CD14-positive monocyte (primary cell): Measurements from ENCODE around the gene PIK3R3. TPM values are rescaled to one million over a fixed set of nuclear protein-coding genes. Genes with fewer than 3 reads are reported as not detected.
A peak's percentile ranks its signal among the peaks of the same experiment; 100 is the strongest.

Experiments
- DNase-seq, 3 donors: peaks; one replicate each; pipeline ENCODE4 v3.0.0-alpha.2; 2011 to 2022
- H2AFZ ChIP-seq: 2 replicates; pipeline ENCODE4 v1.6.0; 2012; ENCODE audit warnings: mild to moderate bottlenecking, low read depth, low read length, inconsistent platforms; ENCODE audit not compliant: insufficient read depth, poor library complexity, severe bottlenecking
- H3K27ac ChIP-seq, 2 donors: 1 replicate in 1 of 2; 2 replicates in 1 of 2; pipeline ENCODE4 v1.5.1; 2012 to 2013; ENCODE audit warnings: low read length in 2 of 2, control low read depth in 1 of 2, inconsistent platforms in 1 of 2, low read depth in 1 of 2, mild to moderate bottlenecking in 1 of 2
- H3K27me3 ChIP-seq, 2 donors: one replicate each; pipeline versions ENCODE4 v1.6.0 to v1.6.1; 2011 to 2013; ENCODE audit warnings: low read length in 2 of 2; ENCODE audit not compliant: control insufficient read depth in 2 of 2, insufficient read depth in 2 of 2
- H3K36me3 ChIP-seq, 2 donors: replicated peaks in 1 of 2; 1 replicate in 1 of 2; 2 replicates in 1 of 2; pipeline versions ENCODE4 v1.5.1 to v1.6.1; 2012 to 2013; ENCODE audit warnings: low read length in 2 of 2, control low read depth in 1 of 2, inconsistent platforms in 1 of 2, mild to moderate bottlenecking in 1 of 2; ENCODE audit not compliant: insufficient read depth in 2 of 2, control insufficient read depth in 1 of 2
- H3K4me1 ChIP-seq, 2 donors: 1 replicate in 1 of 2; 2 replicates in 1 of 2; pipeline versions ENCODE4 v1.5.1 to v1.6.1; 2012 to 2013; ENCODE audit warnings: low read length in 2 of 2, control low read depth in 1 of 2, inconsistent platforms in 1 of 2, mild to moderate bottlenecking in 1 of 2, moderate library complexity in 1 of 2; ENCODE audit not compliant: insufficient read depth in 2 of 2, control insufficient read depth in 1 of 2
- H3K4me2 ChIP-seq: replicated peaks from 2 replicates; pipeline ENCODE3; 2012; ENCODE audit warnings: low read length, moderate library complexity, mild to moderate bottlenecking; ENCODE audit not compliant: poor library complexity, severe bottlenecking; ENCODE audit errors: extremely low read depth
- H3K4me3 ChIP-seq, 3 experiments: fragments of 200-600 bp in 1 of 3; sonication (generic) in 1 of 3; replicated peaks in 1 of 3; 1 replicate in 2 of 3; 2 replicates in 1 of 3; pipeline ENCODE4 v1.5.1; 2011 to 2013; ENCODE audit warnings: low read length in 3 of 3, mild to moderate bottlenecking in 3 of 3, control low read depth in 2 of 3, low read depth in 2 of 3, inconsistent platforms in 1 of 3, moderate library complexity in 1 of 3
- H3K79me2 ChIP-seq: 2 replicates; pipeline ENCODE4 v1.6.0; 2012; ENCODE audit warnings: mild to moderate bottlenecking, control low read depth, inconsistent platforms, low read length, moderate library complexity; ENCODE audit not compliant: insufficient read depth
- H3K9ac ChIP-seq: 2 replicates; pipeline ENCODE4 v1.6.0; 2017; ENCODE audit warnings: low read length, mild to moderate bottlenecking; ENCODE audit not compliant: insufficient read depth, poor library complexity, severe bottlenecking
- H3K9me3 ChIP-seq, 2 donors: replicated peaks in 1 of 2; 1 replicate in 1 of 2; 2 replicates in 1 of 2; pipeline versions ENCODE4 v1.5.1 to v1.6.1; 2012 to 2013; ENCODE audit warnings: low read length in 2 of 2, control low read depth in 1 of 2; ENCODE audit not compliant: control insufficient read depth in 1 of 2, insufficient read depth in 1 of 2
- H4K20me1 ChIP-seq: 2 replicates; pipeline ENCODE4 v1.6.0; 2012; ENCODE audit warnings: mild to moderate bottlenecking, low read length, control low read depth, moderate library complexity; ENCODE audit not compliant: insufficient read depth
- H3K27ac Mint-ChIP-seq, 7 donors: one replicate each; pipeline ENCODE4 v1.8.0; 2020; ENCODE audit warnings: mild to moderate bottlenecking in 7 of 7, mixed read lengths in 7 of 7, moderate library complexity in 6 of 7, inconsistent platforms in 2 of 7
- H3K27me3 Mint-ChIP-seq, 3 donors: one replicate each; pipeline ENCODE4 v1.8.0; 2021 to 2022; ENCODE audit warnings: low read depth in 3 of 3, mild to moderate bottlenecking in 3 of 3, mixed read lengths in 3 of 3, moderate library complexity in 3 of 3, inconsistent platforms in 1 of 3
- H3K36me3 Mint-ChIP-seq, 2 donors: one replicate each; pipeline ENCODE4 v1.8.0; 2020; ENCODE audit warnings: mixed read lengths in 2 of 2, inconsistent platforms in 1 of 2, mild to moderate bottlenecking in 1 of 2
- H3K4me1 Mint-ChIP-seq: one replicate; pipeline ENCODE4 v1.8.0; 2020; ENCODE audit warnings: mild to moderate bottlenecking, mixed read lengths
- H3K4me3 Mint-ChIP-seq, 2 donors: one replicate each; pipeline ENCODE4 v1.8.0; 2020; ENCODE audit warnings: mild to moderate bottlenecking in 2 of 2, mixed read lengths in 2 of 2, moderate library complexity in 1 of 2
- H3K9me3 Mint-ChIP-seq, 7 donors: one replicate each; pipeline ENCODE4 v1.8.0; 2020 to 2022; ENCODE audit warnings: mixed read lengths in 7 of 7, mild to moderate bottlenecking in 6 of 7, moderate library complexity in 6 of 7, inconsistent platforms in 2 of 7
- WGBS: methylation state at CpG from one replicate; pipeline ENCODE4 v1.1.5; 2013; ENCODE audit warnings: missing lambda C conversion rate; ENCODE audit not compliant: insufficient coverage; 5-methylcytosine and 5-hydroxymethylcytosine counted together
- intact Hi-C, 2 donors: fragments of 100-400 bp; cut with micrococcal nuclease; formaldehyde crosslinking; loops; one replicate each; pipeline versions ENCODE4 v1.15.0 to v1.15.1; 2023
- polyA plus RNA-seq, 3 donors: library from polyadenylated mRNA; depleted of rRNA in 1 of 3; unstranded in 2 of 3; stranded (reverse) in 1 of 3; fragments of 300-500 nt in 2 of 3; fragments of >200 nt in 1 of 3; fragmentation: Illumina TruSeq in 2 of 3; gene quantifications; 1 replicate in 2 of 3; 2 replicates in 1 of 3; pipeline ENCODE4 v1.2.3, GENCODE V29; 2012 to 2021
- TF ChIP-seq, protein P1 (sequence below): fragments of 200-600 bp; IDR thresholded peaks from one replicate; pipeline ENCODE4 v1.8.0; 2022; ENCODE audit warnings: antibody characterized with exemption, mild to moderate bottlenecking

The PIK3R3 gene
- polyA plus RNA-seq, 3 donors = 0.09 to 0.28 (median 0.17) TPM

DNA sequence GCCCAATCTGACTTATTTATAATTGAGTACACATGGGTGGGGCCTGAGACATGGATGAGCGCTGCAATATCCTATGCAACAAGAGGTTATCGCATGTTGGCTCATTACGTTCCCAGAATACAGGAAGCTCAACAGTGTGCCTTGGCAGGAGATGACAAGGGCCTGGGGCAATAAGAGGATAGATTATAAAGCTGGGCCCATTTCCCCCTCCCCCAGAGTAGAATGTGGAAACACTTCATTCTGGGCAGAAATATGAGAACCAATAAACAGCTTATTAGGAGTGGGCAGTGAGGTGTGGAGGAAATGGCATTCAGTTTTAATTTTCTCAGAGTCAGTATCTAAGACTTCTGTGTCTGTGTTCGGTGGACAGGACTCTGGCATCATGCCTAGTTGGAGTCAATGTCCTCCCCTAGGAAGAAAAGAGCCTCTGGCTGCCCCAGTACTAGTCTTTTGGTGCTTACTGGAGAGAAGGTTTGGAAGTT is 92.8 kb downstream of the PIK3R3 start:
- 30% methylated on average over 2 of the region's 4 CpGs for WGBS

DNA sequence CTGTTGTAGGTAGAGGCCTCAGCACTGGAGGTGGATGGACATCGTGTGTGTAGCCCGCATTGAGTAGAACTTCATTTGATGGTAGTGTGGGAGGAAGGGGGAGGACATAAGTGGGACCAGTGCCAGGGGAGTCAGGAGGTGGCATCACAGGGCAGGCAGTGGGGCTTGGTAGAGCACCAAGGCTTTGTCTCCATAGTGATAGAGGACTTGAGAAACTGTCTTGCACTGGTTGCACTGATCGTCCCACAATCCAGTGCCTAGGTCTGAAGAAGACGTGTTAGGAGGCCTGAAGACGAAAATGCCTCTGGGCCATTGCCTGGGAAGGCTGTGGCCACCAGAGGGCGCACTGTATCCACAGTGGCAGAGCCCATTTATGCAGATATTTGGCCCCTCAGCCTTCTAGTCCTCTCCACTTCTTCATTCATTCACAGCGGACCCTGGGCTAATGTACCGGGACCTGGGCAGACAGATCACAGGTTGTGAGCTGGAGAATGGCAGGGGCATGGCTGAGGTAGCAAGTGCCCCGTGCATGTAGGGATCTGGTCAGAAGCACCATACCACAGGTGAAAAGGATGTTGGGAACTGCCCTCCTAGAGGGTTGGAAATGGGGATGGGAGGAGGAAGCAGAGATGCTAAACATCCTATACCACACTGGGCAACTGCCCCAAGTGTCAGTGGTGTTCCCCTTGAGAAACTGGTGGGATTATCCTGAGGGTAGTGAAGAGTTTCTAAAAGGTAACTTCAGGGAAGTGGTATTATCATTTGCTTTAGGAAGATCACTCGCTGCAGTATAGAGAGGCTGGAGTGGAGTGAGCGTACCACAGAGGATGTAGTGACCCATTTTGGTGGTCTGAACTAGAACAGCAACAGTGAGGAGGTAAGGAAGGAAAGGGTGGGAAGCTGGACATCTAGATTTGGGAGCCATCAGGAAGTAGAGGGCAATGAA is 95.3 kb downstream of the PIK3R3 start:
- intact Hi-C loops = loop anchor here (1.0 to 2.0 kb wide), 2 partner anchors 142 to 188 kb away; no protein-coding TSS in a partner anchor
- Mint-ChIP-seq H3K9me3 (peaks cover 0 to 2% (median 0%) of the 10 kb centered on the region in 7 donors), H3K4me3 (no peak overlapping the region), H3K4me1 (peaks cover 8% of the 10 kb centered on the region), H3K36me3 (peaks cover 19 to 21% of the 10 kb centered on the region in 2 donors), H3K27ac (no peak overlapping the region), H3K27me3 (no peaks in the 10 kb centered on the region)
- whole genome bisulfite sequencing = 35% methylated on average over 10 of the region's 11 CpGs
- no peak overlapping the region for H3K27ac ChIP-seq
- H3K9me3 ChIP-seq = no peaks in the 10 kb centered on the region
- H3K9ac ChIP-seq = no peak overlapping the region
- no peaks in the 10 kb centered on the region for H3K79me2 ChIP-seq
- H3K4me2 ChIP-seq = peak overlapping the region; percentile 1
- no peak overlapping the region for H2AFZ ChIP-seq
- H3K4me3 ChIP-seq = no peak overlapping the region
- TF ChIP-seq, protein P1, sequence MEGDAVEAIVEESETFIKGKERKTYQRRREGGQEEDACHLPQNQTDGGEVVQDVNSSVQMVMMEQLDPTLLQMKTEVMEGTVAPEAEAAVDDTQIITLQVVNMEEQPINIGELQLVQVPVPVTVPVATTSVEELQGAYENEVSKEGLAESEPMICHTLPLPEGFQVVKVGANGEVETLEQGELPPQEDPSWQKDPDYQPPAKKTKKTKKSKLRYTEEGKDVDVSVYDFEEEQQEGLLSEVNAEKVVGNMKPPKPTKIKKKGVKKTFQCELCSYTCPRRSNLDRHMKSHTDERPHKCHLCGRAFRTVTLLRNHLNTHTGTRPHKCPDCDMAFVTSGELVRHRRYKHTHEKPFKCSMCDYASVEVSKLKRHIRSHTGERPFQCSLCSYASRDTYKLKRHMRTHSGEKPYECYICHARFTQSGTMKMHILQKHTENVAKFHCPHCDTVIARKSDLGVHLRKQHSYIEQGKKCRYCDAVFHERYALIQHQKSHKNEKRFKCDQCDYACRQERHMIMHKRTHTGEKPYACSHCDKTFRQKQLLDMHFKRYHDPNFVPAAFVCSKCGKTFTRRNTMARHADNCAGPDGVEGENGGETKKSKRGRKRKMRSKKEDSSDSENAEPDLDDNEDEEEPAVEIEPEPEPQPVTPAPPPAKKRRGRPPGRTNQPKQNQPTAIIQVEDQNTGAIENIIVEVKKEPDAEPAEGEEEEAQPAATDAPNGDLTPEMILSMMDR = peak; percentile 97
- peaks cover 11 to 14% of the 10 kb centered on the region in 2 donors for H3K4me1 ChIP-seq
- peaks cover 3 to 5% of the 10 kb centered on the region in 2 donors for H3K36me3 ChIP-seq
- H3K27me3 ChIP-seq = no peaks in the 10 kb centered on the region
- peak; percentile 68 to 79 (median 70) for DNase-seq
- H4K20me1 ChIP-seq = no peaks in the 10 kb centered on the region

More for the DNA sequence above, 92.8 kb downstream of the PIK3R3 start:
- no peaks in the 10 kb centered on the region for H3K79me2 ChIP-seq
- Mint-ChIP-seq H3K27me3 (peaks cover 0 to 2% (median 0%) of the 10 kb centered on the region in 3 donors), H3K4me3 (no peak overlapping the region), H3K27ac (no peak overlapping the region), H3K36me3 (peaks cover 4% of the 10 kb centered on the region in 2 donors), H3K4me1 (peaks cover 26% of the 10 kb centered on the region), H3K9me3 (peaks cover 0 to 2% (median 0%) of the 10 kb centered on the region in 7 donors)
- H3K4me1 ChIP-seq = peaks cover 30% of the 10 kb centered on the region in 2 donors
- no peak overlapping the region for H3K4me3 ChIP-seq
- no peak overlapping the region for H3K27ac ChIP-seq
- H3K9ac ChIP-seq = no peak overlapping the region
- H3K9me3 ChIP-seq = no peaks in the 10 kb centered on the region
- TF ChIP-seq, protein P1 = no peak
- H3K27me3 ChIP-seq = no peaks in the 10 kb centered on the region
- no peak overlapping the region for H3K4me2 ChIP-seq
- intact Hi-C loops = no loop called here
- H4K20me1 ChIP-seq = no peaks in the 10 kb centered on the region
- H2AFZ ChIP-seq = no peak overlapping the region
- no peaks in the 10 kb centered on the region for H3K36me3 ChIP-seq
- peak in 2 of 3 donors; percentile 6 to 15 for DNase-seq
